Measurements from ENCODE around the gene KICS2. TPM values are rescaled to one million over a fixed set of nuclear protein-coding genes. Genes with fewer than 3 reads are reported as not detected.

Gene KICS2
- total and polyA plus RNA-seq, 2 experiments from 2014 or later: 1.3 to 6.8 TPM

GRCh38 chr12:64225626-64226025, 3.5 kb upstream of the KICS2 start:
- TF ChIP-seq CTCF (IDR thresholded peaks at IDR 0.05; ENCODE audit: poor library complexity): no peak
- no peak for TF ChIP-seq EZH2 (IDR thresholded peaks at IDR 0.05; ENCODE audit: borderline replicate concordance)
- TF ChIP-seq EZH2phosphoT487 (IDR thresholded peaks at IDR 0.05; ENCODE audit: low read depth, severe bottlenecking, unreplicated experiment): no peak
- H4K20me1 ChIP-seq (ENCODE audit: insufficient read depth, poor library complexity, severe bottlenecking): no peaks in the 10 kb centered on the region
- no peak overlapping the region for H3K4me2 ChIP-seq
- 70% methylated on average over 2 of the region's 2 CpGs for WGBS (ENCODE audit: low lambda C conversion rate, missing lambda C conversion rate)
- no peaks in the 10 kb centered on the region for H3K36me3 ChIP-seq (replicated peaks; ENCODE audit: insufficient read depth, low read depth)
- no peak overlapping the region for H2AFZ ChIP-seq
- H3K27ac ChIP-seq: no peak overlapping the region
- no peak overlapping the region for H3K4me3 ChIP-seq
- H3K27me3 ChIP-seq: no peaks in the 10 kb centered on the region
- H3K9me3 ChIP-seq (ENCODE audit: low read depth): no peaks in the 10 kb centered on the region
- H3K79me2 ChIP-seq: peaks cover 8% of the 10 kb centered on the region
- H3K4me1 ChIP-seq (ENCODE audit: insufficient read depth): peaks cover 9% of the 10 kb centered on the region
- no peaks in the 10 kb centered on the region for H3K9me2 ChIP-seq (replicated peaks; ENCODE audit: insufficient read depth)
- DNase-seq (ENCODE audit: low spot score): no peak

- H3K4me1 ChIP-seq (ENCODE audit: insufficient read depth): peaks cover 14% of the 10 kb centered on the region
- H3K27me3 ChIP-seq: no peaks in the 10 kb centered on the region
- peak overlapping the region; percentile 86 for H2AFZ ChIP-seq
- H3K9me3 ChIP-seq (ENCODE audit: low read depth): no peaks in the 10 kb centered on the region
- peaks cover 15% of the 10 kb centered on the region for H3K79me2 ChIP-seq
- peak overlapping the region; percentile 71 for H3K4me3 ChIP-seq
- no peaks in the 10 kb centered on the region for H3K9me2 ChIP-seq (replicated peaks; ENCODE audit: insufficient read depth)
- DNase-seq (ENCODE audit: low spot score): peak; percentile 93
- H3K36me3 ChIP-seq (replicated peaks; ENCODE audit: insufficient read depth, low read depth): no peaks in the 10 kb centered on the region
- WGBS (ENCODE audit: low lambda C conversion rate, missing lambda C conversion rate): under 1% methylated on average over 16 of the region's 16 CpGs
- H4K20me1 ChIP-seq (ENCODE audit: insufficient read depth, poor library complexity, severe bottlenecking): no peaks in the 10 kb centered on the region
- H3K4me2 ChIP-seq: peak overlapping the region; percentile 71
- peak overlapping the region; percentile 89 for H3K27ac ChIP-seq
- TF ChIP-seq CTCF (IDR thresholded peaks at IDR 0.05; ENCODE audit: poor library complexity) (no peak), EZH2 (IDR thresholded peaks at IDR 0.05; ENCODE audit: borderline replicate concordance) (no peak), EZH2phosphoT487 (IDR thresholded peaks at IDR 0.05; ENCODE audit: low read depth, severe bottlenecking, unreplicated experiment) (no peak)
Measured at GRCh38 chr12:64221651-64222008, 466 bp downstream of the KICS2 start.

- no peak overlapping the region for H3K4me3 ChIP-seq
- WGBS (ENCODE audit: low lambda C conversion rate, missing lambda C conversion rate): 96% methylated on average over 3 of the region's 3 CpGs
- H2AFZ ChIP-seq: no peak overlapping the region
- H3K36me3 ChIP-seq (replicated peaks; ENCODE audit: insufficient read depth, low read depth): no peaks in the 10 kb centered on the region
- no peaks in the 10 kb centered on the region for H3K27me3 ChIP-seq
- no peaks in the 10 kb centered on the region for H4K20me1 ChIP-seq (ENCODE audit: insufficient read depth, poor library complexity, severe bottlenecking)
- peaks cover 14% of the 10 kb centered on the region for H3K4me1 ChIP-seq (ENCODE audit: insufficient read depth)
- H3K9me2 ChIP-seq (replicated peaks; ENCODE audit: insufficient read depth): no peaks in the 10 kb centered on the region
- no peak for DNase-seq (ENCODE audit: low spot score)
- H3K4me2 ChIP-seq: no peak overlapping the region
- peaks cover 15% of the 10 kb centered on the region for H3K79me2 ChIP-seq
- TF ChIP-seq CTCF (IDR thresholded peaks at IDR 0.05; ENCODE audit: poor library complexity): no peak
- no peak for TF ChIP-seq EZH2phosphoT487 (IDR thresholded peaks at IDR 0.05; ENCODE audit: low read depth, severe bottlenecking, unreplicated experiment)
- TF ChIP-seq EZH2 (IDR thresholded peaks at IDR 0.05; ENCODE audit: borderline replicate concordance): no peak
- no peak overlapping the region for H3K27ac ChIP-seq
- no peaks in the 10 kb centered on the region for H3K9me3 ChIP-seq (ENCODE audit: low read depth)
Measured at GRCh38 chr12:64220046-64220445, 2.0 kb downstream of the KICS2 start.

- Histone ChIP-seq H3K9me3 (ENCODE audit: low read depth) (no peaks in the 10 kb centered on the region), H2AFZ (peak overlapping the region; percentile 37)
Measured at GRCh38 chr12:64219145-64219544, 3.0 kb downstream of the KICS2 start.

More at GRCh38 chr12:64219145-64219544, 3.0 kb downstream of the KICS2 start:
- Histone ChIP-seq H3K27ac (peak overlapping the region; percentile 46), H4K20me1 (ENCODE audit: insufficient read depth, poor library complexity, severe bottlenecking) (no peaks in the 10 kb centered on the region), H3K79me2 (peaks cover 15% of the 10 kb centered on the region), H3K4me3 (no peak overlapping the region), H3K27me3 (no peaks in the 10 kb centered on the region), H3K4me1 (ENCODE audit: insufficient read depth) (peaks cover 14% of the 10 kb centered on the region), H3K4me2 (peak overlapping the region; percentile 63), H3K9me2 (replicated peaks; ENCODE audit: insufficient read depth) (no peaks in the 10 kb centered on the region), H3K36me3 (replicated peaks; ENCODE audit: insufficient read depth, low read depth) (no peaks in the 10 kb centered on the region)
- no peak for DNase-seq (ENCODE audit: low spot score)
- WGBS (ENCODE audit: low lambda C conversion rate, missing lambda C conversion rate): 39% methylated on average over 2 of the region's 2 CpGs
- TF ChIP-seq CTCF (IDR thresholded peaks at IDR 0.05; ENCODE audit: poor library complexity): no peak
